Left hindlimb (tissue), 1 donor: ENCODE data around the gene ZNF98.

ENCODE experiments used
- DNase-seq: peaks from one replicate; pipeline ENCODE4 v3.0.0-alpha.2; 2018

Gene ZNF98

GRCh38 chr19:22422211-22422610 is at the start of gene ZNF98:
Gene ZNF98, minus strand, starts transcription at chr19:22422346. Its CDS starts 122 bp downstream, at chr19:22422224.
- no peak for DNase-seq

GRCh38 chr19:22446605-22447004 is 24.5 kb upstream of the ZNF98 start:
- DNase-seq = no peak

- DNase-seq = no peak
These were observed 15.9 kb upstream of the ZNF98 start for GRCh38 chr19:22438011-22438410.

GRCh38 chr19:22427960-22428913 is 6.1 kb upstream of the ZNF98 start:
- DNase-seq = no peak

- DNase-seq = no peak
These were observed 5.4 kb upstream of the ZNF98 start for GRCh38 chr19:22427547-22427946.

- DNase-seq = no peak
These were observed 4.8 kb upstream of the ZNF98 start for GRCh38 chr19:22426901-22427300.

GRCh38 chr19:22421797-22422196 is 349 bp downstream of the ZNF98 start:
- DNase-seq = no peak

GRCh38 chr19:22354665-22355064 is 67.5 kb downstream of the ZNF98 start:
- DNase-seq = no peak
